Activated CD8-positive, alpha-beta memory T cell treated with anti-CD3 and anti-CD28 coated beads, Interleukin-2, amount 50 U/mL, for 24 hours (primary cell): ENCODE measurements around the gene CACNG3.
"Not testable (repeated sequence)": the region's sequence is repeated elsewhere in the genome, so short reads cannot be mapped to it uniquely, and the experiment has no call there.

ENCODE experiments used
- DNase-seq: peaks from one replicate; pipeline ENCODE4 v3.0.0-alpha.2; 2020; ENCODE audit errors: extremely low read depth

CACNG3 gene

GRCh38 chr16:24332582-24333090 lies 76.5 kb downstream of the CACNG3 start:
- no peak for DNase-seq

- DNase-seq, result no peak
Observed at GRCh38 chr16:24336491-24336890, 80.4 kb downstream of the CACNG3 start.

GRCh38 chr16:24337013-24337412 lies 80.9 kb downstream of the CACNG3 start:
- DNase-seq, result no peak

- DNase-seq, result not testable (repeated sequence)
Observed at GRCh38 chr16:24343829-24344228, 87.7 kb downstream of the CACNG3 start.

GRCh38 chr16:24344784-24345183 lies 88.6 kb downstream of the CACNG3 start:
- DNase-seq, result no peak

- no peak for DNase-seq
Observed at GRCh38 chr16:24345704-24346103, 89.6 kb downstream of the CACNG3 start.

- DNase-seq, result no peak
Observed at GRCh38 chr16:24346734-24347133, 90.6 kb downstream of the CACNG3 start.

- DNase-seq, result no peak
Observed at GRCh38 chr16:24347556-24347955, 91.4 kb downstream of the CACNG3 start.

- no peak for DNase-seq
Observed at GRCh38 chr16:24348545-24349290, 92.6 kb downstream of the CACNG3 start.

GRCh38 chr16:24349320-24349719 lies 93.2 kb downstream of the CACNG3 start:
- DNase-seq, result no peak

- no peak for DNase-seq
Observed at GRCh38 chr16:24352746-24353145, 96.6 kb downstream of the CACNG3 start.

- no peak for DNase-seq
Observed at GRCh38 chr16:24353622-24354021, 97.5 kb downstream of the CACNG3 start.

GRCh38 chr16:24357511-24357910 lies 101.4 kb downstream of the CACNG3 start:
- no peak for DNase-seq

- DNase-seq, result no peak
Observed at GRCh38 chr16:24358117-24358516, 102.0 kb downstream of the CACNG3 start.

- DNase-seq, result no peak
Observed at GRCh38 chr16:24359490-24359889, 103.4 kb downstream of the CACNG3 start.

GRCh38 chr16:24360936-24361335 lies 104.8 kb downstream of the CACNG3 start:
- no peak for DNase-seq

GRCh38 chr16:24364596-24364995 lies 108.5 kb downstream of the CACNG3 start:
- no peak for DNase-seq

- no peak for DNase-seq
Observed at GRCh38 chr16:24367186-24367710, 111.1 kb downstream of the CACNG3 start.

GRCh38 chr16:24372824-24373223 lies 116.7 kb downstream of the CACNG3 start:
- DNase-seq, result no peak

- DNase-seq, result no peak
Observed at GRCh38 chr16:24378999-24379398, 122.9 kb downstream of the CACNG3 start.

GRCh38 chr16:24381470-24382118 lies 125.5 kb downstream of the CACNG3 start:
- no peak for DNase-seq

- no peak for DNase-seq
Observed at GRCh38 chr16:24382762-24383407, 126.8 kb downstream of the CACNG3 start.
